ENCODE data around the gene ERICH6.

The ERICH6 gene

DNA sequence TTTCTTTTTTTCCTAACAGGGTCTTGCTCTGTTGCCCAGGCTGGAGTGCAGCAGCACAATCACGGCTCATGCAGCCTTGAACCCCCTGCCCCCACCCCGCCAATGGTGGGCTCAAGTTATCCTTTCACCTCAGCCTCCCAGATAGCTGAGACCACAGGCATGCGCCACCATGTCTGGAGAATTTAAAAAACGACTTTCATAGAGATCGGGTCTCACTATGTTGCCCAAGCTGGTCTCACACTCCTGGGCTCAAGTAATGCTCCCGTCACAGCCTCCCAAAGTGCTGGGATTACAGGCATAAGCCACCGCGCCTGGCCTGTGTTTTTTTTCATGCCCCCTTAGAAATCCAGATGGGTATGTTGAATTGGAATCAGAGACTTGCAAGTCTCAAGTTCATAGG is 40.3 kb downstream of the ERICH6 start:
- Histone ChIP-seq H3K4me1 (ENCODE audit: control insufficient read depth, low read length) (no peaks in the 10 kb centered on the region), H3K9me2 (replicated peaks; ENCODE audit: control insufficient read depth, low read length) (no peaks in the 10 kb centered on the region), H3K79me2 (ENCODE audit: control insufficient read depth, low read length) (no peaks in the 10 kb centered on the region), H3K27me3 (ENCODE audit: control insufficient read depth, low read length) (peaks cover 10% of the 10 kb centered on the region), H3F3A (ENCODE audit: control insufficient read depth, insufficient read depth) (no peaks in the 10 kb centered on the region), H3K4me3 (ENCODE audit: low read length) (no peak overlapping the region), H3K9me3 (ENCODE audit: control insufficient read depth, insufficient read depth, low read length) (no peaks in the 10 kb centered on the region), H3K27ac (ENCODE audit: low read depth, low read length) (no peak overlapping the region), H4K20me1 (ENCODE audit: control insufficient read depth, insufficient read depth, low read depth, low read length) (no peaks in the 10 kb centered on the region), H3K36me3 (ENCODE audit: control insufficient read depth, low read length) (no peaks in the 10 kb centered on the region), H3K4me2 (ENCODE audit: low read length) (no peak overlapping the region)
- no peak for TF ChIP-seq EZH2phosphoT487 (IDR thresholded peaks at IDR 0.05; ENCODE audit: borderline replicate concordance, low read length)
- TF ChIP-seq, protein P1, sequence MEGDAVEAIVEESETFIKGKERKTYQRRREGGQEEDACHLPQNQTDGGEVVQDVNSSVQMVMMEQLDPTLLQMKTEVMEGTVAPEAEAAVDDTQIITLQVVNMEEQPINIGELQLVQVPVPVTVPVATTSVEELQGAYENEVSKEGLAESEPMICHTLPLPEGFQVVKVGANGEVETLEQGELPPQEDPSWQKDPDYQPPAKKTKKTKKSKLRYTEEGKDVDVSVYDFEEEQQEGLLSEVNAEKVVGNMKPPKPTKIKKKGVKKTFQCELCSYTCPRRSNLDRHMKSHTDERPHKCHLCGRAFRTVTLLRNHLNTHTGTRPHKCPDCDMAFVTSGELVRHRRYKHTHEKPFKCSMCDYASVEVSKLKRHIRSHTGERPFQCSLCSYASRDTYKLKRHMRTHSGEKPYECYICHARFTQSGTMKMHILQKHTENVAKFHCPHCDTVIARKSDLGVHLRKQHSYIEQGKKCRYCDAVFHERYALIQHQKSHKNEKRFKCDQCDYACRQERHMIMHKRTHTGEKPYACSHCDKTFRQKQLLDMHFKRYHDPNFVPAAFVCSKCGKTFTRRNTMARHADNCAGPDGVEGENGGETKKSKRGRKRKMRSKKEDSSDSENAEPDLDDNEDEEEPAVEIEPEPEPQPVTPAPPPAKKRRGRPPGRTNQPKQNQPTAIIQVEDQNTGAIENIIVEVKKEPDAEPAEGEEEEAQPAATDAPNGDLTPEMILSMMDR (IDR thresholded peaks at IDR 0.05; ENCODE audit: low read depth, low read length, poor library complexity, severe bottlenecking) = no peak

DNA sequence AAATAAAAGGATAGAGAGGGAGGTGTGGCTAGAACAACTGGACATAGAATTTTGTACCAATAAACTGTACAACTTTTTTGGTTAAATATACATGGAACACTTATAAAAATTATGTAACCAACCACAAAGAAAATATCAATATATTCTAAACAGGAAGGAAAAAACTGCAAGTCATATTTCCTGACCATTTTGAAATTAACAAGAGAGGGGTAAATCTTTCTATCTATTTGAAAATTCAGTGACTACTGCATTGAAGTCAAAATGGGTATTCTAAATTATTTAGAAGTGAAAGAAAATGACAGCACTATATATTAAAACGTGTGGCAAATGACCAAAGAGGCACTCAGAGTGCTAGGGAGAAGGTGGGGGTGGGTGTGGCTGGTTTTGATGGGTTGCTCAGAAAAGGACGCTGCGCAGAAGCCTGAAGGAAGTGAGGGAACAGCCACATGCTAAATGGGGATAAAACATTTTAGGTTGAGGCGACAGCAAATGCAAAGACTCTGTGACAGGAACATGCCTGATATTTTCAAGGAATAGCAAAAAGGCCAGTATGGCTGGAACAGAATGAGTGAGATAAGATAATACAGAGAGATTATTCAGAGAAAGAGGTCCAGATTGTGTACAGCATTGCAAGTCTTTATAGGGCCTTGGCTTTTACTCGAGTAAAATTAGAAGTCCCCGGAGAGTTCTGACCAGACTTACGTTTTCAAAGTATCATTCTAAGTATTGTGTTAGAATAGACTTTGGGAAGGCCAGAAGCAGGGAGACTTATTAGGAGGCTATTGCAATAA is 41.1 kb downstream of the ERICH6 start:
- H3K27me3 ChIP-seq (ENCODE audit: control insufficient read depth, low read length) = peaks cover 7% of the 10 kb centered on the region; the same call in 1 of the 2 replicates
- H3K9me2 ChIP-seq (replicated peaks; ENCODE audit: control insufficient read depth, low read length) = no peaks in the 10 kb centered on the region
- no peak overlapping the region for H3K27ac ChIP-seq (ENCODE audit: low read depth, low read length)
- no peaks in the 10 kb centered on the region for H3F3A ChIP-seq (ENCODE audit: control insufficient read depth, insufficient read depth)
- TF ChIP-seq EZH2phosphoT487 (IDR thresholded peaks at IDR 0.05; ENCODE audit: borderline replicate concordance, low read length) = no peak
- TF ChIP-seq, protein P1 (IDR thresholded peaks at IDR 0.05; ENCODE audit: low read depth, low read length, poor library complexity, severe bottlenecking) = no peak
- H3K4me1 ChIP-seq (ENCODE audit: control insufficient read depth, low read length) = no peaks in the 10 kb centered on the region
- H4K20me1 ChIP-seq (ENCODE audit: control insufficient read depth, insufficient read depth, low read depth, low read length) = no peaks in the 10 kb centered on the region
- H3K79me2 ChIP-seq (ENCODE audit: control insufficient read depth, low read length) = no peaks in the 10 kb centered on the region
- H3K9me3 ChIP-seq (ENCODE audit: control insufficient read depth, insufficient read depth, low read length) = no peaks in the 10 kb centered on the region
- H3K36me3 ChIP-seq (ENCODE audit: control insufficient read depth, low read length) = no peaks in the 10 kb centered on the region
- no peak overlapping the region for H3K4me3 ChIP-seq (ENCODE audit: low read length)
- H3K4me2 ChIP-seq (ENCODE audit: low read length) = no peak overlapping the region

DNA sequence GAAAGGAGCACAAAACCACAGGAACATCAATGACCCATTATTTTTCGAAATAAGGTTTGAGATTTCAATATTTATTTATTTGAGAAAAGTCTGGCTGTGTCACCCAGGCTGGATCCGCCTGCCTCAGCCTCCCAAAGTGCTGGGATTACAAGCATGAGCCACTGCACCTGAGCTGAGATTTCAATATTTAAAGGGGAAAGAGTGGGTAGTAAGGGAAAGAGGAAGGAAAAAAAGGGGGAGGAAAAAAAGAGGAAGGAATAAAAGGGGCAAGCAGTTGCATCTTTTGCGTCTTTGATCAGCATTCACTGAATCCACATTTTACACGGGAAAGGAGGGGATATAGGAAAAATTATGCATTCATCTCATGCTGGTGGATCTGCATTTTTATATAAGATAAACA is 47.4 kb downstream of the ERICH6 start:
- no peaks in the 10 kb centered on the region for H3K9me3 ChIP-seq (ENCODE audit: control insufficient read depth, insufficient read depth, low read length)
- no peaks in the 10 kb centered on the region for H3F3A ChIP-seq (ENCODE audit: control insufficient read depth, insufficient read depth)
- no peak overlapping the region for H3K4me2 ChIP-seq (ENCODE audit: low read length)
- H3K79me2 ChIP-seq (ENCODE audit: control insufficient read depth, low read length) = no peaks in the 10 kb centered on the region
- H4K20me1 ChIP-seq (ENCODE audit: control insufficient read depth, insufficient read depth, low read depth, low read length) = no peaks in the 10 kb centered on the region
- no peaks in the 10 kb centered on the region for H3K36me3 ChIP-seq (ENCODE audit: control insufficient read depth, low read length)
- TF ChIP-seq, protein P1 (IDR thresholded peaks at IDR 0.05; ENCODE audit: low read depth, low read length, poor library complexity, severe bottlenecking) = no peak
- no peak for TF ChIP-seq EZH2phosphoT487 (IDR thresholded peaks at IDR 0.05; ENCODE audit: borderline replicate concordance, low read length)
- H3K27me3 ChIP-seq (ENCODE audit: control insufficient read depth, low read length) = peaks cover 9% of the 10 kb centered on the region
- no peak overlapping the region for H3K4me3 ChIP-seq (ENCODE audit: low read length)
- no peak overlapping the region for H3K27ac ChIP-seq (ENCODE audit: low read depth, low read length)
- H3K4me1 ChIP-seq (ENCODE audit: control insufficient read depth, low read length) = no peaks in the 10 kb centered on the region
- no peaks in the 10 kb centered on the region for H3K9me2 ChIP-seq (replicated peaks; ENCODE audit: control insufficient read depth, low read length)
